Urinary bladder (tissue), 4 donors: ENCODE measurements around the gene CHCHD3. TPM values are rescaled to one million over a fixed set of nuclear protein-coding genes. Genes with fewer than 3 reads are reported as not detected.

ENCODE experiments used
- DNase-seq: peaks from one replicate; pipeline ENCODE4 v3.0.0-alpha.2; 2015; ENCODE audit errors: extremely low spot score
- H3K27ac ChIP-seq: one replicate; pipeline ENCODE4 v1.5.1; 2013; ENCODE audit warnings: low read depth, mild to moderate bottlenecking, moderate library complexity
- H3K36me3 ChIP-seq: one replicate; pipeline ENCODE4 v1.6.1; 2013; ENCODE audit warnings: mild to moderate bottlenecking, moderate library complexity; ENCODE audit not compliant: insufficient read depth
- H3K4me1 ChIP-seq: one replicate; pipeline ENCODE4 v1.6.1; 2013; ENCODE audit warnings: mild to moderate bottlenecking, moderate library complexity; ENCODE audit not compliant: insufficient read depth
- H3K4me3 ChIP-seq: one replicate; pipeline ENCODE4 v1.5.1; 2013; ENCODE audit warnings: low read depth, low read length
- WGBS: extraction: QIAGEN DNeasy Blood & Tissue Kit; methylation state at CpG from one replicate; pipeline ENCODE4 v1.1.7; 2013; 5-methylcytosine and 5-hydroxymethylcytosine counted together
- polyA plus RNA-seq: library from polyadenylated mRNA; stranded (reverse); fragments of 200-250 nt; gene quantifications from one replicate; pipeline ENCODE4 v1.2.3, GENCODE V29; 2013
- total RNA-seq: library from RNA; depleted of rRNA; stranded (reverse); fragments of >200 nt; gene quantifications from one replicate; pipeline ENCODE4 v1.2.3, GENCODE V29; 2014
- donor health status: healthy with polysubstance abuse.
- donor health status: healthy.

The CHCHD3 gene
- total and polyA plus RNA-seq, 2 donors = 56.5 to 60.7 TPM

DNA sequence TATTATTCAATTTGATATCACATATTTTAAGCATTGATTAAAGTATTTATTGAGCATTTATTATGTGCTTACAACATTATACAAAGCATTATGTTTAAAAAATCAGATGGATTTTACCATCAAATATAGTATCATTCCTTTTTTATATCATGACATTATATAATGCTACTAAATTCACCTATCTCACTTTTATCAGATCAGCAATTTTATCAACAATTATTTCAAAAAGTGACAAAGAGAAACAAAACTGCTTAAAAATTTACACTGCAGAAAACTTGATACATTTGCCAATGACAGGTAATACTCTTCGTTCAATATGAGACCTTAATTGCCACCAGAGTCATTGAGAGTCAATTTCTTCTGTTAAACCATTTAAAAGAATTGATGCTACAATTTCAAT is 82.0 kb downstream of the CHCHD3 start:
- DNase-seq = no peak
- WGBS = 98% methylated on average over 1 of the region's 1 CpG
- peaks cover 2% of the 10 kb centered on the region for H3K4me1 ChIP-seq
- H3K27ac ChIP-seq = no peak overlapping the region
- no peaks in the 10 kb centered on the region for H3K36me3 ChIP-seq
- H3K4me3 ChIP-seq = no peak overlapping the region

DNA sequence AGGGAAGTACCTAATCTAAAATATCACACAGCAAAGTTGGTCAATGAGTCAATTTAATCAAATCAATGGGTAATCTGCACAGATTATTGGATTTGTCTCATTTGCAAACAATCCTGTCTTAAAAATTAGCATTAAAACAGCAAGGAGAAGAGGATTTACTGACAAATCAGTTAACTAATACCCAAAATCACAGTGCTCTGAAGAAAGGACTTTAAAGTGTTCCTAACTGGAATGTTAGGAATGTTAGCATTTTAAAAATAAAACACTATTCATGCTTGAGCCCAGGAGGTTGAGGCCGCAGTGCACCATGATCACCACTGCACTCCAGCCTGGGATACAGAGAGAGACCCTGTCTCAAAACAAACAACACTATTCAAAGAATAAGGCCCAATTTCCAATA is 83.1 kb downstream of the CHCHD3 start:
- WGBS = 96% methylated on average over 1 of the region's 1 CpG

DNA sequence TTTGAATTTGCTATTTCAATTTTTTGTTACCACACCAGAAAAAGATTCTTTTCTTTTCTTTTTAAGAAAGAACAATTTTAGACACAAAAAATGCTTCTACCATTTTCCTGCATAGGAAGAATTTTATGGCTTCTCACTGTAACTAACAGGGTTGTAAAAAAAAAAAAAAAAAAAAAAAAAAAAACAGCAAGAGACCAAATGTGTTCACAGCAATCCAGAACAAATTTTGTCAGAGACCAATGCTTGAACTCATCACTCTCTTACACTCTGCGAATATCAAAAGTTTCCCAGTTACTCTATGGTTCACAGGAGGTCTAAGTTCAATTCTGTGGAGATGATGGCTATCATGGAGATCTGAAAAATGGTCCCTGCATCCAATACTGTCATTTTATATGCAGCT is 84.4 kb downstream of the CHCHD3 start:
- Histone ChIP-seq H3K4me1 (peaks cover 2% of the 10 kb centered on the region), H3K4me3 (no peak overlapping the region), H3K27ac (no peak overlapping the region), H3K36me3 (no peaks in the 10 kb centered on the region)
- DNase-seq = no peak
- WGBS = 88% methylated on average over 1 of the region's 1 CpG

More for the DNA sequence above, 83.1 kb downstream of the CHCHD3 start:
- no peak overlapping the region for H3K4me3 ChIP-seq
- DNase-seq = no peak
- H3K36me3 ChIP-seq = no peaks in the 10 kb centered on the region
- peaks cover 2% of the 10 kb centered on the region for H3K4me1 ChIP-seq
- no peak overlapping the region for H3K27ac ChIP-seq

- H3K4me1 ChIP-seq = peaks cover 5% of the 10 kb centered on the region
- 83% methylated on average over 17 of the region's 17 CpGs for WGBS
- H3K4me3 ChIP-seq = no peak overlapping the region
- H3K27ac ChIP-seq = no peak overlapping the region
- DNase-seq = no peak
- H3K36me3 ChIP-seq = no peaks in the 10 kb centered on the region
Observed at GRCh38 chr7:132996581-132997242, 85.2 kb downstream of the CHCHD3 start.

DNA sequence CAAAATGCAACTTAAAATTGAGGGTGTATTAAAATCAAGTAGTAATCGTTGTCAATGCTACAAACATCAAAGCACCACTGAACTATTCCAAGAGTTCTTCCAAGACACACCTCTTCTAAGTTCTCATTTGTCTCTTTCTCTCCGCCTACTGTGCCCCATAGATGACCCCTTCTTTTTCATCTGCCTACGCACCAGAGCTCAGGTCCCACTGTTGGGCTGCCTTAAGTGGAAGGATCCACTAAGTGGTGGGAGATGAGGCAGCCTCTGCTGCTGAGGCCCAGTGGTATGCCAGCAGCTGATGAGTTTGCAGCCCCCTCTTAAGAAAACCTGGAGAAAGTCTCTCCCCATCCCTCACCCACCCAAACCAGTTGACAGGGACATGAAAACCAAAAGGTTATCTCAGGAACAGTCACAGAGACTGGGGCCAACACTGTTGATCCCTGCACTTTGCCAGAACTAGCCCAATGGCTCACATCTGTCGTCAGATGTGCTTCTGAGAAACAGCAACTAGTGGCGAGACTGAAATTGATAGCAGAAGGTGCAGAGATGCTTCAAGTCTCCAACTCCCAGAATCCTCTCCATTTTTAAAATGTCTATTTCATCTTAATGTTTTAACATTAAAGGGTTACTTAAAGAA is 88.4 kb downstream of the CHCHD3 start:
- Histone ChIP-seq H3K4me1 (peaks cover 3% of the 10 kb centered on the region), H3K4me3 (no peak overlapping the region), H3K27ac (no peak overlapping the region), H3K36me3 (no peaks in the 10 kb centered on the region)
- no peak for DNase-seq
- 90% methylated on average over 5 of the region's 5 CpGs for WGBS

DNA sequence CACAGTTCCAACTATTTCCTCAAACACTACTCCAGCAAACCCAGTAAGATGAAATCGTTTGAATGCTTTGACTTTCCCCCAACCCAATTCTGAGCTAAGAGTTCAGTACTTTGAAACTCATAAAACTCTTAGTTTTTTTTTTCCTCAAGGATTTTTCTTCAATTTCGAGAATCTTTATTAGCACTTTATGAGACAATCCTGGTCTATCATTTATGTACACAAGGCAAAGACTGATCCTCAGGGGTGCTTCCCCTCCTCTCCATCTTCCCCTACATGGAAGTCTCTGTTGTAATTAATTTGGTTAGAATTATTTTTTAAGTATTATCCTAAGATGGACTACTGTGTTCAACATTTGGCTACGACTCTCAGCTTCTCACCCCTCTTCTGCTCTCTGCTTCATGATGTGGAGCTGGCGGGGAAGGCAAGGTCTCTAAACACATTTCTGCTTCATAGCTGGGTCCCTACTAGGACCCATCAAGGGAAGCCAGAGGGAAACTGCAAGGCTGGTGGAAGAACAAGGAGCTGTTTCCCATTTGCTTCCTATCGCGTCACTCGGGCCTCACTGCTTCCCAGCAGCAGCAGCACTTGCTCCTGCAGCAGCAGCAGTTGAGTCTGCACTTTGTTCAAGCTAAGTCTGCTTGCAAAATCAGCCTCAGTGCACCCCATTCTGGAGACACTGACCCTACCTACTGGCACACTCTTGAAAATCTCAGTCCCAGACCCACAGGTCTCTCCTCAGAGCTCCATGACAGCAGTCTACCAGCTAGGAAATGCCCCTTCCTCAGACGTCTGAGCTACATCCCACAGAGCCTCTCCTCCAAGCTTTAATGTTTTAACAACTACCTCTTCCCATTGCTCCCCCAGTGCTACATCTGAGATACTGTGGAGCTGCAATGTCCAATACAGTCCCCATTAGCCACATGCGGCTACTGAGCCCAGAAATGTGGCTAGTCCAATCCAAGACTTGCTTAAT is 90.0 kb downstream of the CHCHD3 start:
- Histone ChIP-seq H3K4me1 (peaks cover 3% of the 10 kb centered on the region), H3K27ac (no peak overlapping the region), H3K4me3 (no peak overlapping the region), H3K36me3 (no peaks in the 10 kb centered on the region)
- no peak for DNase-seq
- 75% methylated on average over 9 of the region's 9 CpGs for WGBS

DNA sequence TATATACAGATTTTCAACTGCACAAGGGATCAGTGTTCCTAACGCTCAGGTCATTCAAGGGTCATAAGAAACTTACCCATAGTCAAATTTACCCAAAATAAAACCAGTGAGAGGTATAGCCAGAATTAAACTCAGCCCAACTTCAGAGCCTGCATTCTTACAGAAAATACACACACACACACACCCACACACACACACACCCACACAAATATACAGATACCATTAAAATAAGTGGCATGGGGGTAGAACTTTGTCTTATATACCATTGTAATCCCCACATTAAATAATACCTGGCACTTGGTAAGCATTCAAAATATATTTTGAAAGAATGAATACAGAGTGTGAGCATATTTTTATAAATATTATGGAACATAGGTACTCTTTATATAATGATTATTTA is 93.8 kb downstream of the CHCHD3 start:
- H3K4me3 ChIP-seq = no peak overlapping the region
- WGBS = 96% methylated on average over 1 of the region's 1 CpG
- DNase-seq = no peak

DNA sequence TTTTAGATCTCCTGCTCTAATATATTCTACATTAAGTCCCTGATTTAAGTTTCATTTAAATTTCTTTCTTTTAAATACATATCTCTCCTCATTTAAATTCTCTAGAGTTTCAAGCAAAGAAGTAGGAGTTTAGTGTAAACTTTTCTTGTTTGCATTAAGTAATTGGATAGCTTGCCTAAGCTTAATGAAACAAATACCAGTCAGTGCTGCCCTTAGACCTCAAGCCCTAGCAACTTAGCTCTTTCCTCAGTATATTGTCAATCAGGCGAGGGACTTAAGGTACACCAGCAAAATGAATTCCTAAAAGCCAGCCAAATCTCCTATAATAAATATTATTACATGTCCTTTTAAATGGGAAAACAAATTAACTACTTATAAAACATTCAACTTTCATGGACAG is 101.5 kb downstream of the CHCHD3 start:
- Histone ChIP-seq H3K36me3 (no peaks in the 10 kb centered on the region), H3K27ac (no peak overlapping the region), H3K4me1 (no peaks in the 10 kb centered on the region), H3K4me3 (no peak overlapping the region)
- 99% methylated on average over 1 of the region's 1 CpG for WGBS
- DNase-seq = no peak

More for the DNA sequence above, 93.8 kb downstream of the CHCHD3 start:
- Histone ChIP-seq H3K27ac (no peak overlapping the region), H3K36me3 (no peaks in the 10 kb centered on the region), H3K4me1 (peaks cover 3% of the 10 kb centered on the region)

- H3K4me1 ChIP-seq = no peaks in the 10 kb centered on the region
- DNase-seq = no peak
- H3K36me3 ChIP-seq = no peaks in the 10 kb centered on the region
Observed at GRCh38 chr7:132979524-132979923, 102.4 kb downstream of the CHCHD3 start.

DNA sequence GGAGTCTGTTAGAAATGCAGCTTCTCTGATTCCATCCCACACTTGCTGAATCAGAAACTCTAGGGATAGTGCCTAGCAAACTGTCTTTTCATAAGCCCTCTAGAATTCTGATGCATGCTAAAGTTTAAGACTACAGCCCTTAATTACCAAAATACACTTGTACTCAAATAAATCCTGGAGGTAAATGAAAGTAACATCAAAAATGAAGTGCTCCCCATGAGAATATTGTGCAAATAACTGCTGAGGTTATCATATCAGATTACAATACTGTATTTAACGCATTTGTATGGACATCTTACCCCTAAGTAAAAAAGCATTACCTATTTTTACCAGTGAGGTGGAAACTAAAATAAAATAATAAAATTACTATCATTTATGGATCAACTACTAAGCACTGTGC is 104.7 kb downstream of the CHCHD3 start:
- no peak for DNase-seq
- Histone ChIP-seq H3K4me3 (no peak overlapping the region), H3K4me1 (no peaks in the 10 kb centered on the region), H3K36me3 (peaks cover 3% of the 10 kb centered on the region), H3K27ac (no peak overlapping the region)
- 90% methylated on average over 1 of the region's 1 CpG for WGBS

More at GRCh38 chr7:132979524-132979923, 102.4 kb downstream of the CHCHD3 start:
- Histone ChIP-seq H3K4me3 (no peak overlapping the region), H3K27ac (no peak overlapping the region)

GRCh38 chr7:132972745-132973144 is 109.1 kb downstream of the CHCHD3 start:
- Histone ChIP-seq H3K4me3 (no peak overlapping the region), H3K36me3 (peaks cover 3% of the 10 kb centered on the region), H3K27ac (no peak overlapping the region), H3K4me1 (no peaks in the 10 kb centered on the region)
- WGBS = 82% methylated on average over 1 of the region's 1 CpG
- no peak for DNase-seq

DNA sequence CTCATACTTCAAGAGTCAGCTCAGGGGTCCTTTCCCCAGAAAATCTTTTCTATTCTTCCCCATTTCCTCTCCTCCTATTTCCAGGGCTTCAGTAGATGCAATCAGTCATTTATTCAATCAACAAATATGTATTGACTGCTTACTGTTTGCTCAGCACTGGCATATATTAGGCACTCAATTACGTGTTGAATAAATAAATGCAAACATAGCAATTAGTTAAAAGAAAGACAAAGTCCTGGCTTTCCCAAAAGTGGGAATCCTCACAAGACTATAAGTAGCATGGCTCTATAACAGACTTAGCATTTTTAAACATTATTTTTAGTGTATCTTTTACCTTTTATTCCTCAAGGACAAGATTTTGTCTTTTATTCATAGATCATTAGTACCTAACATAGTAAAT is 111.6 kb downstream of the CHCHD3 start:
- H3K36me3 ChIP-seq = peaks cover 3% of the 10 kb centered on the region
- WGBS = 90% methylated on average over 1 of the region's 1 CpG

GRCh38 chr7:132969520-132969919 is 112.4 kb downstream of the CHCHD3 start:
- Histone ChIP-seq H3K27ac (no peak overlapping the region), H3K4me3 (no peak overlapping the region), H3K4me1 (no peaks in the 10 kb centered on the region), H3K36me3 (peaks cover 3% of the 10 kb centered on the region)
- 99% methylated on average over 1 of the region's 1 CpG for WGBS
- DNase-seq = no peak

More for the DNA sequence above, 111.6 kb downstream of the CHCHD3 start:
- no peaks in the 10 kb centered on the region for H3K4me1 ChIP-seq
- DNase-seq = no peak
- no peak overlapping the region for H3K27ac ChIP-seq
- H3K4me3 ChIP-seq = no peak overlapping the region
